Stimulated activated CD4-positive, alpha-beta T cell treated with anti-CD3 and anti-CD28 coated beads, Interleukin-2, amount 100 ng/mL, for 4 hours (primary cell): ENCODE results near the gene FTSJ1.

ENCODE experiments used
- DNase-seq: peaks from one replicate; pipeline ENCODE4 v3.0.0-alpha.2; 2020; ENCODE audit warnings: low read depth

The FTSJ1 gene

GRCh38 chrX:48470833-48471118 lies 5.2 kb upstream of the FTSJ1 start:
- DNase-seq = no peak

GRCh38 chrX:48471504-48471903 lies 4.5 kb upstream of the FTSJ1 start:
- DNase-seq = no peak

GRCh38 chrX:48472225-48472624 lies 3.8 kb upstream of the FTSJ1 start:
- DNase-seq = no peak

- no peak for DNase-seq
Measured at GRCh38 chrX:48472851-48473703, 2.9 kb upstream of the FTSJ1 start.

- no peak for DNase-seq
Measured at GRCh38 chrX:48473704-48473990, 2.4 kb upstream of the FTSJ1 start.

- no peak for DNase-seq
Measured at GRCh38 chrX:48474127-48474526, 1.9 kb upstream of the FTSJ1 start.

GRCh38 chrX:48474581-48474980 lies 1.4 kb upstream of the FTSJ1 start:
- no peak for DNase-seq

- DNase-seq = no peak
Measured at GRCh38 chrX:48475296-48475695, 703 bp upstream of the FTSJ1 start.

GRCh38 chrX:48476919-48477318 lies 920 bp downstream of the FTSJ1 start:
- DNase-seq = no peak

GRCh38 chrX:48477960-48478755 lies 2.2 kb downstream of the FTSJ1 start:
- no peak for DNase-seq

GRCh38 chrX:48478806-48479205 lies 2.8 kb downstream of the FTSJ1 start:
- no peak for DNase-seq

GRCh38 chrX:48480142-48480541 lies 4.1 kb downstream of the FTSJ1 start:
- DNase-seq = no peak

- DNase-seq = no peak
Measured at GRCh38 chrX:48480583-48480982, 4.6 kb downstream of the FTSJ1 start.

- DNase-seq = no peak
Measured at GRCh38 chrX:48482526-48482925, 6.5 kb downstream of the FTSJ1 start.

GRCh38 chrX:48487362-48487798 lies 11.4 kb downstream of the FTSJ1 start:
- no peak for DNase-seq

- no peak for DNase-seq
Measured at GRCh38 chrX:48488034-48488433, 12.0 kb downstream of the FTSJ1 start.

- no peak for DNase-seq
Measured at GRCh38 chrX:48489296-48489695, 13.3 kb downstream of the FTSJ1 start.

- DNase-seq = no peak
Measured at GRCh38 chrX:48489892-48490291, 13.9 kb downstream of the FTSJ1 start.

GRCh38 chrX:48490661-48491060 lies 14.7 kb downstream of the FTSJ1 start:
- DNase-seq = no peak

- no peak for DNase-seq
Measured at GRCh38 chrX:48491809-48492208, 15.8 kb downstream of the FTSJ1 start.

- DNase-seq = no peak
Measured at GRCh38 chrX:48492293-48492910, 16.4 kb downstream of the FTSJ1 start.

GRCh38 chrX:48493890-48494364 lies 17.9 kb downstream of the FTSJ1 start:
- DNase-seq = no peak

GRCh38 chrX:48496660-48497059 lies 20.7 kb downstream of the FTSJ1 start:
- DNase-seq = no peak
